Peyer's patch (tissue), 4 donors: ENCODE measurements around the gene USP36.
"Not testable (repeated sequence)": the region's sequence is repeated elsewhere in the genome, so short reads cannot be mapped to it uniquely, and the experiment has no call there.

Source experiments
- CTCF ChIP-seq, 6 experiments: fragments of 450-650 bp in 4 of 6; fragments of 200-600 bp in 2 of 6; sonication (generic) in 1 of 6; IDR thresholded peaks; one replicate each; pipeline ENCODE4 v1.5.1; 2017 to 2019; ENCODE audit warnings: antibody characterized with exemption in 6 of 6, mild to moderate bottlenecking in 3 of 6, moderate library complexity in 1 of 6
- POLR2A ChIP-seq, 2 donors: fragments of 450-650 bp; IDR thresholded peaks; one replicate each; pipeline ENCODE4 v1.5.1; 2017; ENCODE audit warnings: antibody characterized with exemption in 2 of 2, mild to moderate bottlenecking in 2 of 2, moderate library complexity in 2 of 2

- not testable (repeated sequence) for TF ChIP-seq CTCF, POLR2A (IDR thresholded peaks at IDR 0.05)
These were observed 26.4 kb upstream of the USP36 start for GRCh38 chr17:78867046-78867445.
